T1000 (cell line): Measurements from ENCODE around the gene LRRK1.
"Not testable (repeated sequence)": the region's sequence is repeated elsewhere in the genome, so short reads cannot be mapped to it uniquely, and the experiment has no call there.

ENCODE experiments used
- DNase-seq: peaks from one replicate; lab custom pipeline; 2025; ENCODE audit warnings: mixed read lengths; lab: John Stamatoyannopoulos, UW

Gene LRRK1

GRCh38 chr15:101092156-101092866 lies 173.2 kb downstream of the LRRK1 start:
- DNase-seq: no peak

- DNase-seq: no peak
These were observed 173.7 kb downstream of the LRRK1 start for GRCh38 chr15:101092867-101093202.

DNA sequence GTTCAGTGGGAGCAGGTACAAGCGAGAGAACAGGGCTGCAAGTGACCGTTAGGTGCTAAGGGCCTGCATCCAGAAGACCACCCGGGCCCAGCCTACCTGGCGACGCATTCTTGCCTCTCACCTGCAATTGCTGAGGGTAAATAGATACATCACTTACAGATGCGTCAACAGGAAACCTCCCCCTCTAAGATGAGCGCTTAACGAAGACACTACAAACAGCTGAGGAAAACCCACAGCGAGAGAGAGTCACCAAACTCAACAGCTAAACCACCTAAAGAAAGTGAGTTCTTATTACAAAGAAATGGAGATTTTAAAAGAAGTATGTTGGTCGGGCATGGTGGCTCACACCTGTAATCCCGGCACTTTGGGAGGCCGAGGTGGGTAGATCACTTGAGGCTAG lies 174.8 kb downstream of the LRRK1 start:
- DNase-seq: no peak

- not testable (repeated sequence) for DNase-seq
These were observed 176.7 kb downstream of the LRRK1 start for GRCh38 chr15:101095796-101096406.

GRCh38 chr15:101097111-101097510 lies 178.0 kb downstream of the LRRK1 start:
- DNase-seq: no peak

- DNase-seq: no peak
These were observed 180.0 kb downstream of the LRRK1 start for GRCh38 chr15:101099183-101099582.

DNA sequence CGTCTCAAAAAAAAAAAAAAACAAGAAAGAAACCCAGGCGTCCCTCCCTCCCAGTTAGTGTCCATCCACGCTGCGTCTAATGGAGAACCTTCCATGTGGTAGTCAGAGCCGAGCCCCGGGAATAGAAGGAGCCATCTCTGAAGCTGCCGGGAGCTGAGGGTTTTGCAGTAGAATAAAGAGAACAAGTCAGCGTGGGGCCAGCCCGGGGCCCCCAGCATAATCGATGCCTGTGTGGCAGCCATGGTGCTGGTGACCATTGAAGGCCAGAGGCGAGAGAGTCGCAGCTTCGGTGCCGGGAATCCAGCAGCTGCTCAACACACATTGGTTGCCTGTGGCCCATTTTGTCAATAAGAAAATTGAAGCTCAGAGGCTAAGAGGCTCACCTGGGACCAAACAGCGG lies 181.0 kb downstream of the LRRK1 start:
- DNase-seq: no peak

- DNase-seq: no peak
These were observed 181.7 kb downstream of the LRRK1 start for GRCh38 chr15:101100593-101101442.

GRCh38 chr15:101101676-101102075 lies 182.5 kb downstream of the LRRK1 start:
- DNase-seq: no peak

- no peak for DNase-seq
These were observed 183.6 kb downstream of the LRRK1 start for GRCh38 chr15:101102746-101103145.

DNA sequence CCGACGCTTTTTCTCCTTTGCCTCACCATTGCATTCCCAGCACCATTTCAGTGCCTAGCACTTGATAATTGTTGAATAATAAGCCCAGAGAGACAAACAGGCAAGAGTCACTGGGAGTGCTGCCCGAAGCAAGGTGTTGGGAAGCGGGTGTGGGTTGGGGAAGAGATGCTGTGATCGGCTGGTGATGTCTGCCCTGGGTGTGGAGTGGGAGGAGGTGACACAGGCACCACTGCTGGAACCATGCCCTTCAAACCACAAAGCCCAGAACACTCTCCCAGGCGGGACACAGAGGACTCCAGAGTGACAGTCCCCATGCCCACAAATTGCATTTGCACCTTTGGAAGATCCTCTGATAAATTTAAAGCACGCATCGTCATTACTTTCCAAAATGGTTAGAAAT lies 184.4 kb downstream of the LRRK1 start:
- no peak for DNase-seq

DNA sequence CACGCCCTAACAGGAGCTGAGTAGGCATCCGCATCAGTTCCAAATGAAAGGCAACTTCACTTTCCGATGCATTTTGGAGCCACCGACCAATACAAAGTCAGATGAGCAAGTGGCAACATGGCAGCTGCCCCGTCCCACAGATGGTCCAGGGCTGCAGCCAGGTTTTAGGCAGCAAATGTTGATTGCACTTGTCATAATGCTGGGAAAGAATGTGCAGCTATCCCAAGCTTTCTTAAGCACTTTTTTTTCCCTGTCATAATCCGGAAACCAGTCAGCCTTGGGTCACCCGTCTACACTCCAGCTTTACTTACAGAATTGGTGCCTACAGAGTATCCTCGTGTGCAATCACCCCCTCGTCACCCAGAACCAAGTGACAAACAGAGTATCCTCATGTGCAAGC lies 185.0 kb downstream of the LRRK1 start:
- no peak for DNase-seq

GRCh38 chr15:101105059-101105891 lies 186.1 kb downstream of the LRRK1 start:
- DNase-seq: no peak

GRCh38 chr15:101107101-101107500 lies 187.9 kb downstream of the LRRK1 start:
- no peak for DNase-seq

DNA sequence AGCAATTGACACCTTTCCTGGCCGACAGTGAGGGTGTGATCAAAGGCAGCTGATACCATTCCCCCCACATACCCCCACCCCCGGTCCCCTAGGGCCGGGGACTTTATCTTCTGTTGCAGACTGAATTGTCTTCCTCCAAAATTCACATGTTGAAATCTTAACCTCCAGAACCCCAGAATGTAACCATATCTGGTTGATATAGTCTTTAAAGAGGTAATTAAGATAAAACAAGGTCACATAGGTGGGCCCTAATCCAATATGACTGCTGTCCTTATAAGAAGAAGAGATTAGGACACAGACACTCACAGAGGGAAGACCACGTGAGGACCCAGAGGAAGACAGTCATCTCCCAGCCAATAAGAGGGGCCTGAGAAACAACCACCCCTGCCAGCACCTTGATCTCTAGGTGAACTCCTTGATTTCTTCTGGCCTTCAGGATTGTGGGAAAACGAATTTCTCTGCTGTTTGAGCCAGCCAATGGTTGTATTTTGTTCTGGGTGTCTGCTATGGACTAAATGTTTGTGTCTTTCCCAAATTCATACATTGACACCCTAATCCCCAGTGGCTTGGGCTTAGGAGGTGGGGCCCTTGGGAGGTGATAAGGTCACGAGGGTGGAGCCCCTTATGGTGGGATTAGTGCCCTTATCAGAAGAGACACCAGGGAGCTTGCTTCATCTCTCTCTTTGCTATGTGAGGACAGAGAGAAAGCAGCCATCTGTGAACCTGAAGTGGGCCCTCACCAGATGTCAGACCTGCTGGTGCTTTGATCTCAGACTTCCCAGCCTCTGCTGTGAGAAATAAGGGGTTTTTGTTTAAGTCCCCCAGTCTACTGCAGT lies 188.7 kb downstream of the LRRK1 start:
- no peak for DNase-seq

DNA sequence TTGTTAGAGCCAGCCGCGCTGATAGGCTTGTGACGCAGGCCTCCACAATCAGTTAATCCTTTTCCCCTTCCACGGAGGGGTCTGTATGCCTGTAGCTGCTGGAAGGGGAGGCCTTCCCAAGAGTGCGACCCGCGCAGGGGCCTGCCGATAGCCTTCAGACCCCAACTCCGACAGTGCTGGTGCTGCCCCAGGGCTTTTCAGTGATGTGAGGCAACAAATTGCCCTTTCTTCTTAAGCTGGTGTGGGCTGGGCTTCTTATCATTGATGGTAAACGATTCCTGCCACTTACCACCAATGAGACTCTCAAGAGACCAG lies 189.3 kb downstream of the LRRK1 start:
- no peak for DNase-seq

GRCh38 chr15:101108791-101109190 lies 189.6 kb downstream of the LRRK1 start:
- DNase-seq: no peak

DNA sequence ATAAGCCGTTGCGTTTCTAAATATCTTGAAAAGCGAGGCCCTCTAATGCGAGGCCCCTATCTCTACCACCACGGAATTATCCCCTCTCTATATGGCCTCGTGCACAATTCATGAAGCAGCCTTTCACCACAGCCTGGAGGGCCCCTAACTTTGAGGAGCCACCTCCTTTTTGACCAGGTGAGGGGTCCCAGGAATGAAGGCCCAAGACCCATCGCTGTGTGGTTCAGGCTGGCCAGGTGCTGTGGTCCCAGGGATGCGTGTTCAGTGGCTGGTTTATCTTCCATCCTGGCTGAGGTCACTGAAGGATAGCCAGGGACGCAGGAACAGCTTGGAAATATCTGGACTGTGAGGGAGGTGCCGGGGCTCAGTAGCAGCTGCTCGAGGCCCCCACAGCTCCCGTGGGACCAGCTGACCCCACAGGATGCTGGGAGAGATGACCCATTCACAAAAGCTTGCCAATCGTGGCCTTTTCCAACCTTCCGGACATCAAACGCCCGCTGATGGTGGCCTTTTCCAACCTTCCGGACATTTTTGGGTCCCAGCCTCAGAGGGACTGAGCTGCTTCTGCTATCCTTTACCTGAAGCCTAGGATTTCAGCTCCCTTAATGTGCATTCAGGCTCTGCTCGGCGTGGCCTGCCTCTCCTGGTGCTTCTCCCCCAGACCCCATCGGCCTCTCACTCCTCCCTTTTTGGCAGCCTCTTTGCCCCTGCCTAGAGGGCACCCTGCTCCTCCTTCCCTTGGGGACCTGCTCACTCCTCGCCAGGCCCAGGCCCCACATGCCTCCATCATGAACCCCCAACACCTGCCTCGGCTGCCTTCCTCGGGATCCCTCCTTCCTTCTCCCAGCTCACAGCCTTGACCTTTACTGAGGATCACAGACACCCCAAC lies 191.8 kb downstream of the LRRK1 start:
- DNase-seq: no peak

DNA sequence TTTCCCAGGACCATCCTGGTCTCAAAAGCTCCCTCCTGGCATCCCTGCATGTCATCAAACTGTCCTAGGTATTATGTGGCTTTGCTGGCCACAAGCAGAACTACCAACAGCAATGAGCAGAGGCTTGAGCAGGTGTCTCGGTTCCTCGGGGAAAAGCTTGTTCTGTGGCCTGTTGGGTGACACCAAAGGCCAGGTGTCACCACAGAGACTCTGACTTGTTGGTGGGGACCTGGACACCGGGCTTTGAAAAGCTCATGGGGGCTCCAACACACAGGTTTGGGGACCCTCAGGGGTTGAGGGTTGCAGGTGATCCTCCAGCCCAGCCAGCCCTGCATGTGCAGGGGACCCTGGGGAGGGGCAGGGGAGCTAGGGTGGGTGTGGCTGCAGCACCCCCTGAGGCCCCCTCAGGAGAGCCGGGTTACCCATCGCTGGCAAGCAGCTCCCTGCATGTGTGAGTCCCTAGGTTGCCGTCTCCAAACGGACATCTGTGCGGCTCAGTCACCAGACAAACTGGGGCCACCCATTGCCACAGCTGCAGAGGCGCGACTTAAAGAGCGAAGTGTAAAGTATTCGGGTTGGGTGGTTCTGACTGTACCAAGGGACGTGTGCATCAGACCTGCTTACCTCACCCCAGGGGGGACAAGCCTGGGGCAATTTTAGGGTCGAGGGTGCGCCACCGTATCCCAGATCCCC lies 192.6 kb downstream of the LRRK1 start:
- no peak for DNase-seq
